NB4 (cell line): ENCODE results near the gene TMC7.
"Not testable (repeated sequence)": the region's sequence is repeated elsewhere in the genome, so short reads cannot be mapped to it uniquely, and the experiment has no call there.

ENCODE experiments used
- CTCF ChIP-seq: IDR thresholded peaks from one replicate; pipeline ENCODE4 v1.5.1; 2012; ENCODE audit warnings: low read depth, low read length
- MAX ChIP-seq: IDR thresholded peaks from 2 replicates; pipeline ENCODE4 v1.6.1; 2011; ENCODE audit warnings: low read depth, low read length
- MYC ChIP-seq: IDR thresholded peaks from 2 replicates; pipeline ENCODE4 v1.6.1; 2011; ENCODE audit warnings: low read depth, low read length
- POLR2A ChIP-seq: IDR thresholded peaks from 2 replicates; pipeline ENCODE4 v1.6.1; 2011; ENCODE audit warnings: mild to moderate bottlenecking; ENCODE audit not compliant: insufficient read length; ENCODE audit errors: extremely low read depth

- not testable (repeated sequence) for TF ChIP-seq CTCF, POLR2A, MAX, MYC
These were observed 9.8 kb downstream of the TMC7 start for GRCh38 chr16:18993531-18993930.
